H9 (cell line): Measurements from ENCODE around the gene HLA-C. TPM values are rescaled to one million over a fixed set of nuclear protein-coding genes. Genes with fewer than 3 reads are reported as not detected.

Experiments used
- DNase-seq: peaks from one replicate; pipeline ENCODE4 v3.0.0-alpha.2; 2017
- H2AFZ ChIP-seq: one replicate; pipeline ENCODE4 v1.6.1; 2013; ENCODE audit warnings: mild to moderate bottlenecking, low read length, control low read depth, moderate library complexity
- H2AK5ac ChIP-seq: 2 replicates; pipeline ENCODE4 v1.6.1; 2013; ENCODE audit warnings: low read length, control low read depth, mixed read lengths; ENCODE audit not compliant: insufficient read length
- H2BK120ac ChIP-seq: one replicate; pipeline ENCODE4 v1.6.1; 2013; ENCODE audit warnings: low read depth, mild to moderate bottlenecking, low read length, control low read depth, inconsistent platforms; ENCODE audit not compliant: poor library complexity, severe bottlenecking
- H2BK12ac ChIP-seq: 2 replicates; pipeline ENCODE4 v1.6.1; 2013; ENCODE audit warnings: low read length, control low read depth, mixed read lengths, low read depth; ENCODE audit not compliant: insufficient read length
- H2BK15ac ChIP-seq: 2 replicates; pipeline ENCODE4 v1.6.1; 2013; ENCODE audit warnings: low read depth, low read length, control low read depth
- H2BK20ac ChIP-seq: one replicate; pipeline ENCODE4 v1.6.1; 2013; ENCODE audit warnings: low read depth, mild to moderate bottlenecking, low read length, control low read depth, inconsistent platforms; ENCODE audit not compliant: poor library complexity, severe bottlenecking
- H2BK5ac ChIP-seq: 2 replicates; pipeline ENCODE4 v1.6.1; 2013; ENCODE audit warnings: low read length, control low read depth, mixed read lengths; ENCODE audit not compliant: insufficient read length
- H3K14ac ChIP-seq: 2 replicates; pipeline ENCODE4 v1.6.1; 2013; ENCODE audit warnings: low read length, control low read depth; ENCODE audit not compliant: insufficient read depth
- H3K18ac ChIP-seq: 2 replicates; pipeline ENCODE4 v1.6.1; 2013; ENCODE audit warnings: low read depth, mild to moderate bottlenecking, mixed read lengths, low read length, control low read depth; ENCODE audit not compliant: insufficient read length
- H3K23ac ChIP-seq: 2 replicates; pipeline ENCODE4 v1.6.1; 2013; ENCODE audit warnings: low read length, control low read depth, mixed read lengths, low read depth; ENCODE audit not compliant: insufficient read length
- H3K23me2 ChIP-seq: 2 replicates; pipeline ENCODE4 v1.6.1; 2013; ENCODE audit warnings: low read depth, mild to moderate bottlenecking, mixed read lengths, low read length, control low read depth; ENCODE audit not compliant: insufficient read length, poor library complexity, severe bottlenecking
- H3K27ac ChIP-seq: 2 replicates; pipeline ENCODE4 v1.5.1; 2013; ENCODE audit warnings: low read length, control low read depth, mixed read lengths, low read depth; ENCODE audit not compliant: insufficient read length
- H3K27me3 ChIP-seq: 2 replicates; pipeline ENCODE4 v1.6.1; 2013; ENCODE audit warnings: low read length, control low read depth, inconsistent platforms; ENCODE audit not compliant: insufficient read depth
- H3K4ac ChIP-seq: 2 replicates; pipeline ENCODE4 v1.6.1; 2013; ENCODE audit warnings: low read depth, mild to moderate bottlenecking, control low read depth, inconsistent platforms, low read length, moderate library complexity
- H3K4me1 ChIP-seq: 2 replicates; pipeline ENCODE4 v1.6.1; 2013; ENCODE audit warnings: low read length, control low read depth, inconsistent platforms; ENCODE audit not compliant: insufficient read depth
- H3K4me2 ChIP-seq: 2 replicates; pipeline ENCODE4 v1.6.1; 2013; ENCODE audit warnings: low read length, control low read depth, mixed read lengths; ENCODE audit not compliant: insufficient read length, insufficient read depth
- H3K56ac ChIP-seq: 2 replicates; pipeline ENCODE4 v1.6.1; 2013; ENCODE audit warnings: low read depth, mild to moderate bottlenecking, mixed read lengths, low read length, control low read depth; ENCODE audit not compliant: insufficient read length
- H3K79me1 ChIP-seq: 2 replicates; pipeline ENCODE4 v1.6.1; 2013; ENCODE audit warnings: low read depth, mild to moderate bottlenecking, moderate library complexity, low read length, control low read depth, inconsistent platforms; ENCODE audit not compliant: insufficient read depth, poor library complexity, severe bottlenecking
- H3K79me2 ChIP-seq: 2 replicates; pipeline ENCODE4 v1.6.1; 2013; ENCODE audit warnings: low read length, control low read depth, inconsistent platforms; ENCODE audit not compliant: insufficient read depth
- H3K9ac ChIP-seq: 2 replicates; pipeline ENCODE4 v1.6.1; 2013; ENCODE audit warnings: low read length, control low read depth, mixed read lengths; ENCODE audit not compliant: insufficient read length; ENCODE audit errors: extremely low read depth
- H3K9me3 ChIP-seq: one replicate; pipeline ENCODE4 v1.6.1; 2013; ENCODE audit warnings: low read depth, low read length, inconsistent platforms; ENCODE audit not compliant: control insufficient read depth
- H3T11ph ChIP-seq: one replicate; pipeline ENCODE4 v1.6.1; 2013; ENCODE audit warnings: mild to moderate bottlenecking, low read length, control low read depth, inconsistent platforms
- H4K20me1 ChIP-seq: one replicate; pipeline ENCODE4 v1.6.1; 2013; ENCODE audit not compliant: control insufficient read depth, insufficient read length, insufficient read depth
- H4K5ac ChIP-seq: 2 replicates; pipeline ENCODE4 v1.6.1; 2013; ENCODE audit warnings: low read depth, mild to moderate bottlenecking, mixed read lengths, low read length, control low read depth; ENCODE audit not compliant: insufficient read length
- H4K8ac ChIP-seq: replicated peaks from 2 replicates; pipeline ENCODE4 v1.6.1; 2013; ENCODE audit warnings: low read length, control low read depth, mixed read lengths, low read depth; ENCODE audit not compliant: insufficient read length
- H4K91ac ChIP-seq: 2 replicates; pipeline ENCODE4 v1.6.1; 2013; ENCODE audit warnings: low read depth, mild to moderate bottlenecking, moderate library complexity, mixed read lengths, low read length, control low read depth; ENCODE audit not compliant: insufficient read length
- H3K27ac Mint-ChIP-seq, 3 experiments: 2 replicates in 2 of 3; 3 replicates in 1 of 3; pipeline ENCODE4 v1.8.0; 2020 to 2021; ENCODE audit warnings: mixed read lengths in 3 of 3, mild to moderate bottlenecking in 1 of 3, moderate library complexity in 1 of 3
- H3K27me3 Mint-ChIP-seq: 2 replicates; pipeline ENCODE4 v1.8.0; 2021; ENCODE audit warnings: low read depth, mild to moderate bottlenecking, moderate library complexity, mixed read lengths
- H3K36me3 Mint-ChIP-seq, 3 experiments: 2 replicates in 2 of 3; 3 replicates in 1 of 3; pipeline ENCODE4 v1.8.0; 2020 to 2021; ENCODE audit warnings: low read depth in 3 of 3, mixed read lengths in 3 of 3; ENCODE audit not compliant: insufficient read depth in 1 of 3
- H3K4me1 Mint-ChIP-seq, 2 experiments: 2 replicates each; pipeline ENCODE4 v1.8.0; 2020; ENCODE audit warnings: mixed read lengths in 2 of 2
- H3K4me3 Mint-ChIP-seq, 2 experiments: 2 replicates in 1 of 2; 3 replicates in 1 of 2; pipeline ENCODE4 v1.8.0; 2020 to 2021; ENCODE audit warnings: mild to moderate bottlenecking in 2 of 2, mixed read lengths in 2 of 2, moderate library complexity in 1 of 2
- H3K9me3 Mint-ChIP-seq, 2 experiments: 2 replicates in 1 of 2; 3 replicates in 1 of 2; pipeline ENCODE4 v1.8.0; 2020; ENCODE audit warnings: mild to moderate bottlenecking in 2 of 2, mixed read lengths in 2 of 2, moderate library complexity in 1 of 2
- WGBS: extraction: QIAGEN DNeasy Blood & Tissue Kit; methylation state at CpG from one replicate; pipeline ENCODE4 v1.1.7; 2013; ENCODE audit warnings: missing lambda C conversion rate, low lambda C conversion rate, mixed read lengths; ENCODE audit not compliant: insufficient read length; ENCODE audit errors: extremely low coverage; 5-methylcytosine and 5-hydroxymethylcytosine counted together
- total RNA-seq: library from RNA; stranded (reverse); gene quantifications from 2 replicates; pipeline ENCODE4 v1.2.1, GENCODE V29; 2021
- TF ChIP-seq, protein P1 (sequence below): fragments of 200-600 bp; sonication (generic); conservative IDR thresholded peaks from 3 replicates; pipeline ENCODE4 v1.8.0; 2021; ENCODE audit warnings: antibody characterized with exemption, mild to moderate bottlenecking

The HLA-C gene
- total RNA-seq, 1 experiment from 2014 or later, result 239 TPM

DNA sequence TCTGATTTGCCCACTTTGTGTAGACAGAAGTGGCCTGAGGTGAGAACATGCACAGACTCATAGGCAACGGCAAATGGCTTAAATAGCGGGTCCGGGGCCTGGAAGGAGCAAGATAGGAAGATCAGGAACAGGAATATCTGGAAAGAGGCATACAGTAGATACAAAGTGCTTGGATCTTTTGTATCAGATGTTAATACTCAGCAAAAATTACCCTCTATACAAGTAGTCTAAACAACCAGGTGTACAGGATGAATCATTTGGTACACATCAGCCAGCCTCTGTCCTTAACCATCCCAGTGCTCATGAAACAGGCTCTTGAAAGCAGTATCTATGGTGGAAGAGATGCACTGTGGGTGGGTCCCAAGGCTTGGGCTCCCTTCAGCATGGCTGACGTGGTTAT, 28.9 kb upstream of the HLA-C start:
- DNase-seq, result no peak
- H3K18ac ChIP-seq, result no peak overlapping the region
- Mint-ChIP-seq H3K9me3 (peaks cover 0 to 3% of the 10 kb centered on the region in 2 experiments; a peak in 2 of 5 replicates), H3K4me1 (no peaks in the 10 kb centered on the region), H3K36me3 (no peaks in the 10 kb centered on the region), H3K27ac (no peak overlapping the region), H3K4me3 (no peak overlapping the region), H3K27me3 (peaks cover 55% of the 10 kb centered on the region)
- no peaks in the 10 kb centered on the region for H3K23me2 ChIP-seq
- no peak overlapping the region for H3K23ac ChIP-seq
- no peak overlapping the region for H3K14ac ChIP-seq
- H3K4me1 ChIP-seq, result no peaks in the 10 kb centered on the region
- H4K91ac ChIP-seq, result no peak overlapping the region
- H2AK5ac ChIP-seq, result no peak overlapping the region
- H3K56ac ChIP-seq, result no peak overlapping the region
- H3K9ac ChIP-seq, result no peak overlapping the region
- no peak overlapping the region for H2BK20ac ChIP-seq
- no peak overlapping the region for H4K5ac ChIP-seq
- no peak overlapping the region for H2BK15ac ChIP-seq
- no peaks in the 10 kb centered on the region for H3K9me3 ChIP-seq
- H3K27me3 ChIP-seq, result no peaks in the 10 kb centered on the region; the same call in 1 of the 2 replicates
- no peak overlapping the region for H2AFZ ChIP-seq
- H2BK5ac ChIP-seq, result no peak overlapping the region
- H3K4ac ChIP-seq, result no peak overlapping the region
- no peak overlapping the region for H3K27ac ChIP-seq
- WGBS, result no CpG with 5 or more reads among the region's 4 CpGs
- no peak overlapping the region for H3K4me2 ChIP-seq
- H4K20me1 ChIP-seq, result no peaks in the 10 kb centered on the region
- no peak overlapping the region for H2BK120ac ChIP-seq
- no peak overlapping the region for H4K8ac ChIP-seq
- TF ChIP-seq, protein P1, sequence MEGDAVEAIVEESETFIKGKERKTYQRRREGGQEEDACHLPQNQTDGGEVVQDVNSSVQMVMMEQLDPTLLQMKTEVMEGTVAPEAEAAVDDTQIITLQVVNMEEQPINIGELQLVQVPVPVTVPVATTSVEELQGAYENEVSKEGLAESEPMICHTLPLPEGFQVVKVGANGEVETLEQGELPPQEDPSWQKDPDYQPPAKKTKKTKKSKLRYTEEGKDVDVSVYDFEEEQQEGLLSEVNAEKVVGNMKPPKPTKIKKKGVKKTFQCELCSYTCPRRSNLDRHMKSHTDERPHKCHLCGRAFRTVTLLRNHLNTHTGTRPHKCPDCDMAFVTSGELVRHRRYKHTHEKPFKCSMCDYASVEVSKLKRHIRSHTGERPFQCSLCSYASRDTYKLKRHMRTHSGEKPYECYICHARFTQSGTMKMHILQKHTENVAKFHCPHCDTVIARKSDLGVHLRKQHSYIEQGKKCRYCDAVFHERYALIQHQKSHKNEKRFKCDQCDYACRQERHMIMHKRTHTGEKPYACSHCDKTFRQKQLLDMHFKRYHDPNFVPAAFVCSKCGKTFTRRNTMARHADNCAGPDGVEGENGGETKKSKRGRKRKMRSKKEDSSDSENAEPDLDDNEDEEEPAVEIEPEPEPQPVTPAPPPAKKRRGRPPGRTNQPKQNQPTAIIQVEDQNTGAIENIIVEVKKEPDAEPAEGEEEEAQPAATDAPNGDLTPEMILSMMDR, result no peak
- no peak overlapping the region for H2BK12ac ChIP-seq
- no peak overlapping the region for H3T11ph ChIP-seq
- no peaks in the 10 kb centered on the region for H3K79me1 ChIP-seq
- no peaks in the 10 kb centered on the region for H3K79me2 ChIP-seq
